ENCODE results near the gene SULT4A1.

SULT4A1 gene

DNA sequence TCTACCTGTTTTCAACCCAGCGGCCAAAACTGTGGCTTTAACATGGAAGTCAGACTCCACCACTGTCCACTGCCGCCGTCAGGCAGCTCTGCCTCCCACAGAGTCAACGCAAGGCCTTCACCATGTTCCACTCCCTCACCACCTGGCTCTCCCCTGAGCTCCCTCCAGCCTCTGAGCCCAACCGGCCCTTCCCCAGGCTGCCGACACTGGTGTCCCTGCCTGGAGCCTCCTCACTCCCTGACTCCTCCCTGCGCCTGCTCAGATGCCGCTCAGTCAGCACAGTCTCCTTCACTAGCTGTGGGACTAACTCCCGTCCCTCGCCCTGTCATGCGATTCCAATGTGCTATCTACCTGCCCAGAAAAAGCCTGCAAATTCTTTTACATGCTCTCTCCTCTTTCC is 16.3 kb downstream of the SULT4A1 start:
- FAIRE-seq (no peak), DNase-seq (ENCODE audit: low spot score) (no peak)

- no peak for DNase-seq (ENCODE audit: low spot score)
- FAIRE-seq = no peak
Measured at GRCh38 chr22:43844560-43845545, 17.5 kb downstream of the SULT4A1 start.

GRCh38 chr22:43843783-43844530 is 18.4 kb downstream of the SULT4A1 start:
- DNase-seq (ENCODE audit: low spot score) (no peak), FAIRE-seq (no peak)

DNA sequence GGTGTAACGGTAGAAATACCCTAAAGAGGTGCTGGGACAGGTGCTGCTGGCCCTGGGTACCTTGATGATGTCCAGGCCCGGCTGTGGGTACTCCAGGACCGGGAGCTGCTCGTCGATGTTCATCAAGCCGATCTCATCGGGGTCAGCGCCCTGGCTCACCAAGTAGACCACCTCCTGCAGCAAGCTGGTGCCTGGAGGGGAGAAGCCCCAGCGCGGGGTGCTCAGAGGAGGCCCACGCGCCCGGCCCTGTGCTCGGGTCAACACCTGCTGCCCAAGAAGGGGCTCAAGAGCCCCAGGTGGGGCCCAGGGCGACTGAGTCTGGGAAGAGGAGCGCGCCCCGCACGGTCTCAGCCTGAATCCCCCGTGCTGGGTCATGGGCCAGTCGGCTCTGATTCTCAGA is 20.6 kb downstream of the SULT4A1 start:
- FAIRE-seq (no peak), DNase-seq (ENCODE audit: low spot score) (no peak)

DNA sequence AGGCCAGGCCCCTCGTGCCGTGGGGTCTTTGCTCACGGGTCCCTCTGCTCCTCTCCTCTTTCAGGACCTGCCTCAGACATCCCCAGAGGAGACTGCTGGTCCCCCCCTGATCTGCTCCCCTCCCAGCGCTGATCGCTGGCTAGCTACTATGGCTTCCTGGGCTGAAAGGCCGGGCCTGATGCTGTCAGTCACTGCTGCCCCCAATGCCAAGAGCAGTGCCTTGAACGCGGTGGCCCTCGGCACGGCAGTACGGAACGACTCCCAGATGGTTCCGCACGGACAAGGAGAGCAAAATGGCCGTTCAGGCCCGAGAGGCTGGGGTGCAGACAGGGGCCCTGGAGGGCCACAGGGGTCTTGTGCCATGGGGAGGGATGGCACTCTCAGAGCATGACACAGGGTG is 21.5 kb downstream of the SULT4A1 start:
- DNase-seq (ENCODE audit: low spot score) = no peak
- no peak for FAIRE-seq

DNA sequence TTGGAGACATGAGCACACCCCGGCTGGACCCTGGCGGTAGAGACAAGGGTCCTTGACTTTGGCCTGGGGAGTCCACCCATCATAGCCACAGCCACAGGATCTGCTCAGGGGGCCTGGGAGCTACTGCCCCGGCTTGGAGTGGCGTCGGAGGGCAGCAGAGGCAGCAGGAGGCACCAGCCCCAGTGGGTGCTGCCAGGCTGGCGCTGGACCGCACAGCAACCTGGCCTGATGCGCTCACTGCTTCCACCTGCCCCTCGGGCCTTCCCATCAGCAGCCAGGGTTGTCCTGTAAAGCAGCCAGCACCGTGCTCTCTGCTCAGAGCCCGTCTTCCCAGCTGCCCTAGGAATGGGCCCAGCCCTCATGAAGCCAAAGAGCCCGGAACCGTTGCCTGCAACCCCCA is 21.9 kb downstream of the SULT4A1 start:
- DNase-seq (ENCODE audit: low spot score) = no peak
- no peak for FAIRE-seq

DNA sequence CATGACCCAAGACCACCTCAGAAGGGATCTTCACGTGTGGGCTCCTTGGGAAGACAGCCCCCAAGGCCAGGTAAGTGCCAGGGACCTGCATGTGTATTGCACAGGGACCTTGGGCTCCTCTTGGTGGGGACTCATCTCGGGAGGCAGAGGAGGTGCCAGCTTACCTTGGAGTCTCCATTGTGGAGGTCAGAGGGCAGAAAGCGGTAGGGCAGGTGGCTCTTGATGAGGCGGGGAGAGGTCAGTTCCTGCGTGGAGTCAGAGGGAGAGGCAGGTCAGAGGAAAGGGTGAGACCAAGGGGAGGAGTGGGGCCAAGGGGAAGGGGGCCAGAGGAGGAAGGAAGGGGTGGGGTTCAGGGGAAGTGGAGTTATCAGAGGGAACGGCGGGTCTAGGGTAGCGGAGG is 22.5 kb downstream of the SULT4A1 start:
- DNase-seq (ENCODE audit: low spot score) (no peak), FAIRE-seq (no peak)

GRCh38 chr22:43838571-43839307 is 23.6 kb downstream of the SULT4A1 start:
- DNase-seq (ENCODE audit: low spot score) (no peak), FAIRE-seq (no peak)

- DNase-seq (ENCODE audit: low spot score) (no peak), FAIRE-seq (no peak)
Measured at GRCh38 chr22:43838161-43838560, 24.2 kb downstream of the SULT4A1 start.

DNA sequence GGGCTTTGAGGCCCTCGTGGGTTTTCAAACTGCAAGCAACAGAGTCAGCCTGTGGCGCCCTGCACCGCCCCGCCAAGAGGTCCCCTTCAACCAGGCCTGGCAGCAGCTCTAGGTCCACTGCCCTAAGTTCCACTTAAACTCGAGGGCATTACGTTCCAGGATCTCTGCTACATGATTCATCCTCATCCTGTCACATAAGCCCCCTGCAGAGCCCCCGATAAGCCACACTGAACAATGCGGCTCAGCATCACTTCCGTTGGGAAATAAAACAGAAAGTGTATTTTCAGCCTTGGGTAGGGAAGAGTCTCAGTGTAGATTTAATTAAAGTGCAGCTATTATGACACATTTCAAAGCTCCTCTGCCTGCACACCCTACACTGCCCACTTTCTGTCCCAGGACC is 24.6 kb downstream of the SULT4A1 start:
- no peak for FAIRE-seq
- DNase-seq (ENCODE audit: low spot score) = no peak

- FAIRE-seq = no peak
- DNase-seq (ENCODE audit: low spot score) = no peak
Measured at GRCh38 chr22:43835736-43836135, 26.6 kb downstream of the SULT4A1 start.

DNA sequence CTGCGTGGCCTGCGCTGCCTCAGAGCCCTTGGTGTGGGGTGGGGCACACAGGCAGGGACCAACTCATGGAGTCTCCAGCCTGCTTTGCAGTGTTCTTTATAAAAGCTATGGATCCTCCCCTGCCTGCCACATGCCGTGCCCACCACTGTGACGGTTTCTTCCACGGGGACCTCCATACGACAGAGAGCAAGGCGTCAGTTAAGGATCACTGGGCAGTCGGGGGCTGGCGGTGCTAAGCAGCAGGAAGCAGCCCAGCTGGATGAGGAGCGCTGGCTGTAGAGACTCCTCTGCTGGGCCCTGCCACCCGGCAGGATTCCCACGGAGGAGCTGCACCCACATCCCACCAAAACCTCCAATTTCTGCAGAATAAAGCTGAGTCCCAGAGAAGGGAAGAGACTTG is 27.1 kb downstream of the SULT4A1 start:
- FAIRE-seq = no peak
- no peak for DNase-seq (ENCODE audit: low spot score)

DNA sequence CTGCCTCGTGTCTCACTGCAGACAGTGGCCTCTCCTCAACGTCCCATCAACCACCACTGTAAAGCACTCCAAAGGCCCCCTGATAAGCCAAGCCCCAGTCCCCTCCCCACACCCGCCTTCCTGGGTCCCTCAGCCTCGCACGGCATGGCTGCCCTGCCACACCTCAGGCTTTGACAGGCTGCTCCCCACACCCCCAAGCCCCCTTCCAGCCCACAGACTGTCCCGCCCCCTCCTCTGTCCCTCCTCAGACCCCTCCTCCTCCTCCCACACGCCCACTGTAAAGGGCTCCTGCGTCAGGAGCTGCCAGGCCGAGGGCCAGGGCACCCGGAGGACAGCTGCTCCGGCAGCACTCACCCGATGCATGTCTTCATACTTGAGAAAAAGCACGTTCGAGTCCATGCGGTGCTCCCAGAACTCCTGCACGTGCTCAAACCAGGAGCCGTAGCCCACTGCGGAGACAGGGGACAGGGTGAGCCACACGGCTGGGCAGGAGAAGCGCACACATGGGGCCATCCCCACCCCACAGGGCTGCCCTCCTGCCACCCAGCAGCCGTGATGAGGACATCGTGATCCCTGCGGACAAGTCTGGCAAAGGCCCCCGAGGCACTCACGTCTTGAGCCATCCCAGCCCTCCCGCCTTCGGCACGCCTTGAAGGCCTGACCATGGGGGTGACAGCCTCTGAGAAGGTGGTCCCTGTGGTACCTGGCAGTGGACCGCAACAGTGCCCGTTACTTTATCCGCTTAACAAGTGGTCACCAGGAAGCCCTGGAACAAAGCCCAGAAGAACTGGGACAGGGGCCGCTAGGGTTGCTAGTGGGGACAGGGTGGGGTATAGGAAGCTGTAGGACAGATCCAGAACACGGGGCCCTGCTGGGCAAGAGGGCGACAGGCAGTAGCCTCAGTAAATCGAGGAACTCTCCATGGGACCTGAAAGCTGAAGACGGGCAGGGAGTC is 28.8 kb downstream of the SULT4A1 start:
- FAIRE-seq = no peak
- DNase-seq (ENCODE audit: low spot score) = no peak

- DNase-seq (ENCODE audit: low spot score) = no peak
- FAIRE-seq = no peak
Measured at GRCh38 chr22:43832393-43833265, 29.7 kb downstream of the SULT4A1 start.

- no peak for FAIRE-seq
Measured at GRCh38 chr22:43831561-43832392, 30.5 kb downstream of the SULT4A1 start.

DNA sequence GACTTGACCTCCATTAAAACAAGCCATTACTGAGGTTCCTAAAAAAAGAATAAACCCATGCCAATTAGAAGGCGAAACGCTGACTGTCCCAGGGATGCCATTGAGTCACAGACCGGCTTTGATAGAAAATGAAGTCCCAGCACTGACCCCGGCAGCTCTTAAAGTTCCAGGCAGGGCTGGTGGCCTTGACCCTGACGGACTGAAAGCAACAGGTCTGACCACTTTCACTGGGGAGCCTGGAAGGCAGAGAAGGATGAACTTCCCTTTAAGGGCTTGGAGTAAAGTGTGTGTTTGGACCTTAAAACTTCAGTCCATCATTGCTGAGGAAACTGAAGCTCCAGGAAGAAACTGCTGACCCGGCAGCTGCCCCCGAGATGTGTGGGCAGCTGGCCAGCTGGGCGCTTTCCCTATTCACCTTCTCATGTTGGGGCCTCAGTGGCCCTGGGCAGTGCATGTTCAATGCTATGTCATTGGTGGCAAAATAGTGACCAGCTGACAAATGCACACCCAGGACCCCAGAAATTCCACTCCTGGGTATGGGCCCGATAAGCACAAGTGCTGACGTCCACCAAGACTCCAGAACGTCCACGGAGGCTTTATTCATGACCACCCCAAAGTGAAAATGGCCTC is 31.3 kb downstream of the SULT4A1 start:
- DNase-seq (ENCODE audit: low spot score) (no peak), FAIRE-seq (no peak)

More at GRCh38 chr22:43831561-43832392, 30.5 kb downstream of the SULT4A1 start:
- no peak for DNase-seq (ENCODE audit: low spot score)

GRCh38 chr22:43829904-43830851 is 32.1 kb downstream of the SULT4A1 start:
- DNase-seq (ENCODE audit: low spot score) = no peak
- no peak for FAIRE-seq
